ENCODE data around the gene ZNF512.

The ZNF512 gene

DNA sequence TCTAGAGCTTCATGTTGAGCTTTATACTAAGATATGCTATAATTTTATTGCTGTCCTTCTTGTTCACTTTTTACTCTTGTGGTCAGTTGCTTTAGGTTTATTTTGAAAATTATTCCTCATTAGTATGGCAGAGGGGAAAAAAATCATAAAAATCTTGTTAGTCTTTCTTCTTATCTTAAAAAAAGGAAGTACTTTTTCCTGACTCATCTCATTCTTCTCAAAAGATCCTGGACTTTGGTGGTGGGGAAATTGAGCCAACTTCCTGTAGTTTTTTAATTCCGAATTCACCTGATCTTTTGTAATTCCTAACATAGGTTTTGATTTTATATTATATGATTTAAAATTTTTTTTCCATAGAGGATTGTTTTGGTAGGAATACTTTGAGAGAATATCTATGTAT lies 84.6 kb downstream of the ZNF512 start:
- no peak overlapping the region for H3K4me3 ChIP-seq (replicated peaks; ENCODE audit: low read depth, low read length)
- TF ChIP-seq, protein P1, sequence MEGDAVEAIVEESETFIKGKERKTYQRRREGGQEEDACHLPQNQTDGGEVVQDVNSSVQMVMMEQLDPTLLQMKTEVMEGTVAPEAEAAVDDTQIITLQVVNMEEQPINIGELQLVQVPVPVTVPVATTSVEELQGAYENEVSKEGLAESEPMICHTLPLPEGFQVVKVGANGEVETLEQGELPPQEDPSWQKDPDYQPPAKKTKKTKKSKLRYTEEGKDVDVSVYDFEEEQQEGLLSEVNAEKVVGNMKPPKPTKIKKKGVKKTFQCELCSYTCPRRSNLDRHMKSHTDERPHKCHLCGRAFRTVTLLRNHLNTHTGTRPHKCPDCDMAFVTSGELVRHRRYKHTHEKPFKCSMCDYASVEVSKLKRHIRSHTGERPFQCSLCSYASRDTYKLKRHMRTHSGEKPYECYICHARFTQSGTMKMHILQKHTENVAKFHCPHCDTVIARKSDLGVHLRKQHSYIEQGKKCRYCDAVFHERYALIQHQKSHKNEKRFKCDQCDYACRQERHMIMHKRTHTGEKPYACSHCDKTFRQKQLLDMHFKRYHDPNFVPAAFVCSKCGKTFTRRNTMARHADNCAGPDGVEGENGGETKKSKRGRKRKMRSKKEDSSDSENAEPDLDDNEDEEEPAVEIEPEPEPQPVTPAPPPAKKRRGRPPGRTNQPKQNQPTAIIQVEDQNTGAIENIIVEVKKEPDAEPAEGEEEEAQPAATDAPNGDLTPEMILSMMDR (IDR thresholded peaks at IDR 0.05; ENCODE audit: low read length, missing control alignments) = no peak
- DNase-seq (ENCODE audit: low read depth) = peak; percentile 16

DNA sequence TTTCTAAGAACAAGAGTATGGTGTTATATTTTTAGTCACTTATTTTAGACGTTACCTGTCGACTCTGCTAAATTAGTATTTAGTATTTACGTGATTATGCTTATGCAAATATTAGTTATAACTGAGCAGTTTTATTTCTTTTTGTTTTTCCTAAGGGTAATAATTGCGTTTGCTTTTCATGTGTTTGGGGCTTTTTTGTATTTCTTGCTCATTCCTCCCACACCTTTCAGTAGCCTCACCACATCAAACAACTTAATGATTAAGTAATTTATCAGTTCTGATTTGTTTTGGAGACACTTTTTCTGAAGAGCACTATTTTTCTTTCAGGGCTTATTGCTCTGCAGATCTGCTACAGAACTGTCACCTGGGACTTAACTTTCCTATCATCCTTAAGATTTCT lies 88.4 kb downstream of the ZNF512 start:
- no peak overlapping the region for H3K4me3 ChIP-seq (replicated peaks; ENCODE audit: low read depth, low read length)
- no peak for DNase-seq (ENCODE audit: low read depth)
- TF ChIP-seq, protein P1 (IDR thresholded peaks at IDR 0.05; ENCODE audit: low read length, missing control alignments) = no peak
